GM15510 (cell line): ENCODE measurements around the gene DOK1.
A peak's percentile ranks its signal among the peaks of the same experiment; 100 is the strongest.

Source experiments
- POLR2A ChIP-seq: IDR thresholded peaks from 3 replicates; pipeline ENCODE4 v1.6.1; 2011; ENCODE audit warnings: borderline replicate concordance; ENCODE audit not compliant: insufficient read length; ENCODE audit errors: extremely low read depth

Gene DOK1

DNA sequence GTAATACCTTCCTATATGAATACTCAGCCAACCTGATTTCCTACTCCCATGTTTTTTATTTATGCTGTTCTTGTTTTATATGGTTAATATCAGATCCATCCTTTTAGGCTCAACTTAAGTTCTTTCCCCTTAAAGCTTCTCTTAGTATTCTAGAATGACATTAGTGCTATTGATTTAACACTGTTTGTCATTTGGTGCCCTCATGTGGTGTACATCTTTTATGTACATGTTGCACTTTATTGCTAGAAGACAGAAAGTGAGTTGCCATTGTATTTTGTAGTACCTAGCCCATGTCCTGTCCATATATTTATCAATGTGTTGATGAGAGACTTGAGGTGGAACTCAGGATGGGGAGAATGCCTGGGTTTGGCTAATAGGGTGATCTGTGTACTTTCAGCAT is 22.3 kb upstream of the DOK1 start:
- no peak for TF ChIP-seq POLR2A

DNA sequence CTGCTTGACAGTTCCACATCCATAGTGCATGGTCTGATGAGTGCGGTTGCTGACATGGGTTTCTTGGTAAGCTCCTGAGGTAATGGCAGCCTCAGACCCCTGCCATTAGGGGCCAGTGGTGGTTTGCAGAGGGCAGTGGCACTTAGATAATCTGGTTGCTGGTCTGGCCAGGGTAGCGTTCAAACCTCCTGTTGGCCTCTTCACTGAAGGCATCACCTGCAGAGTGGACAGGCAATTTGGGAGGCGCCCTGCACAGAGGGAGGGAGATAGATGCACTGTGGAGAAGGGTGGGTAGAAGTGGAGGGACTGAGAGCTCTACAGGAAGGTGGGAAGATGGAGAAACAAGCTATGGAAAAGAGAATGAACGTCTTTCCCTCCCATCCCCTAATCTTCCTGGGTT is 21.1 kb upstream of the DOK1 start:
- no peak for TF ChIP-seq POLR2A

DNA sequence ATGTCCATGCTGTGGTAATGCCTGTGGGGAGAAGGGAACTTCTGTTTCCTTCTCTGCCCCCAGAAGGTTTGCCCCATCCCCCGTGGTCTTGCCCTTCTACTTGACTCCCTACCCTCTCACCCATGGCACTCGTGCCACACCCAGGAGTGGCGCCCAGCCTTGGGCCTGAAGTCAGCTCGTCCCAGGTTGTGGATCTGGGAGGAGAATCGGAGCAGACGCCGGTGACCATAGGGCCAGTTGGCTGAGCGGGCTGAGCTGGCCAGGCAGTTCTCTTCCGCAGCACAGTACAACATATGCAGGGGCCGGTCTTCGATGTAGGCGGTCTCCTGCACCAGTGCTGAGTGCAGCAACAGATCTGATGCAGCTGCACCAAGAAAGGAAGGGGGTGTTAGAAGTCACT is 20.1 kb upstream of the DOK1 start:
- TF ChIP-seq POLR2A: no peak

DNA sequence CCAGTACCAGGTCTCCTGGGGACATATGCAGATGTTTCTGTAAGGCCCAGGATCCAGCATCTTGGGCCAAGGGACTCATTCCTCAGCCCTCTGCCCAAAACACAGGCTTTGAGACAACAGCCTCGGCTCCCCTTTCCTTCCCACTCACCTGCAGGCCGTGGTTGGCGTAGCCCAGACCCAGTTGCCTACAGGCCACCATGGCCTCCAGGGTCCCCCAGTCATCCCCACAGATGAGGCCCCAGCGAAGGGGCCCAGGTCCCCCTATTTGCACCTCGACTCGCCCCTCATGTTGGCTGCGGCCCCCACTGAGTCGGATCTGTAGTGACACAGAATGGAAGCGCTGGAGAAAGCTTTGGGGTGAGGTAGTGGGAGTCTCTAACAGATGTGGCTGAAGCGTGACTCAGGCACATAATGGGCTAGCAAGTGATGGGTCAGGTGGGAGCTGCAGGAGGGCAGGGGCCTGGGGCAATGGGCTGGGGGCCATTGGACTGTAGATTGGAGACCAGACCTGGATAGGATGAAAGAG is 19.0 kb upstream of the DOK1 start:
- TF ChIP-seq POLR2A: no peak

DNA sequence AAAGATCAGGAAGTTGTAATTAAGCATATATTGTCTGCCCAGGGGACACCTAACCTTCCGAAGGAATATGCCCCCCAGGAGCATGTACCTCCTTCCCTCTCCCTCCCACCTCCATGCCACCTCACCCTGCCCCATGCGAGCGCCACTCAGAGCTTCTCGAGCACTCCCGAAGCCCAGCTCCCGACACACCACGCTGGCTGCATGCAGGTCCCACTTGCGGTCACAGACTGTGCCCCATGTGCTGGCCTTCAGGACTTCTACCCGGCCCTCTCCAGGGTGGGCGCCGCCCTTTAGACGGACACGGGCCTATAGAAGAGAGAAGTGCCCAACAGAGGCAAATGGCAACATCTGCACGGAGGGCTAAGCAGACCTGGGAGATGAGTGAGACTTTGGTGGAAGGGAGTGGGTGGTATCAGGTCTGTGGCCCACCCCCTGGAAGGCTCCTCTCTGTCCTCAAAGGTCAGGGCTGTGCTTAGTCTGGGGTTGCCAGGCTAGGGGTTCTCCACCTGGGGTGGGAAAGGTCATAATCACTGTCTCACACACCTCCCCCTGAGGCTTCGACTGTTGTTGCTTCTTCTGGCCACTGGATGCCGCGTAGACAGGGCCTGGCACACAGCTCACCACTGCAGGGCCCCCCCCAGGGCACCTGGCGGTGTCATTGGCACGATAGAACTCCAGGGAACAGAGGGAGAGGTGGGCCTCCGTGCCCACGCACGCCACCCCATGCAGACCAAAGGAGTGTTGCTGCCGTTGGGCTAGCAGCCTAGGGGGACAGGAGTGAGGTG is 18.2 kb upstream of the DOK1 start:
- no peak for TF ChIP-seq POLR2A

DNA sequence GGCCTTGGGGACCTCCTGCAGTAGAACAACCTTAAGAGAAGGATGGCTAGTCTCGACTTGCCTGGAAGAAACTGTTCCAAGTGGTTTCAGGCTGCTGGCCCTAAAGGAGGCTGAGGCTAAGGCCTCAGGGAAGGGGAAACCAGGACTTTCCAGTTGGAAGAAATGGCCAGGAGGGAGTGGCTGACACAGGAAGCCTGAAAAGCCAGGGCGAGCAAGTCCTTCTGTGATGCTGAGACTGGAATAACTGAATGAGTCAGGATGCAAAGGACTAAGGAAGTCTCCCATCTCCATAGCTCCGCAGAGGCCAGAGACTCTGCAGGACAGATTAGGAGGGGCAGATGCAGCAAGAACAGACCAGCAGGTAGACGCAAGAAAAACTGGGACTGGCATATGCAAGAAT is 17.4 kb upstream of the DOK1 start:
- TF ChIP-seq POLR2A: no peak

DNA sequence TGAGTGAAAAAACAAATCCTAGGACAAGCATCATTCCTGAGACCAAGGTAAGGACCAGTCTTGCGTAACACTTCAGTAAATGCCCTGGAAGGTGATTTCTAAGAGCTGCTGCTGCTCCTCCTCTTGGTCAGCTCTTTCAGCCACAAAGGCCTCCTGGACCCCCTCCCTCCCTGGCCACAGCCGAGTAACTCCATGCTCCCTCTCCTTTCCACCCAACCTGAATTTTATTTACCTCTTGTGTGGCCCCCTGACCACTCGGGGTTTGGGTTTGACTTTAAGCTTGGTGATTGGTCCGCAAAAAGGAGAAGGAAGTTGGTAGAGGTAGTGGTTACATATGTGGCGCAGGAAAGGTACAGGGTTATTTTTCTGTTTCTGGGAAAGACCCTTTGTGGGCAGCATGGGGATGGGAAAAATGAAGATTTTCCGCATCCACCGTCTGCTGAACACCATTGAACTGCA is 15.6 kb upstream of the DOK1 start:
- no peak for TF ChIP-seq POLR2A

DNA sequence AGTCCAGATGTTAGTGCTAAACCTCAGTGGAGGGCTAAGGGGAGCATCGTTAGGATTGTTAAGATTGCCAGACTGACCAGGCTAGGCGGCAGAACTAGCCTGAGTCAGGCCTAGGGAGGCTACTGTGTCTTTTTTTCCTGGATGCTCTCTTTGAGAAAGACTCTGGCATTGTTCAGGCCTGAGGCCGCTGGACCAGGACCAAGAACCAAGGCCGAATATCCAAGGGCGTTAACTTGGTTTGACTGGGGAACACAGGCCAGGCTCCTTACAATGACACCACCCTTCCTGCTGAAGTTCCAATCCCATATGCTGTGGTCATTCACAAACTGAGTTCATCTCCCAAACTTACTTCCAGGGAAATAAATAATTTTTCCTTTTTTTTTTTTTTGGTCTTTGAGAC is 14.2 kb upstream of the DOK1 start:
- TF ChIP-seq POLR2A: no peak

DNA sequence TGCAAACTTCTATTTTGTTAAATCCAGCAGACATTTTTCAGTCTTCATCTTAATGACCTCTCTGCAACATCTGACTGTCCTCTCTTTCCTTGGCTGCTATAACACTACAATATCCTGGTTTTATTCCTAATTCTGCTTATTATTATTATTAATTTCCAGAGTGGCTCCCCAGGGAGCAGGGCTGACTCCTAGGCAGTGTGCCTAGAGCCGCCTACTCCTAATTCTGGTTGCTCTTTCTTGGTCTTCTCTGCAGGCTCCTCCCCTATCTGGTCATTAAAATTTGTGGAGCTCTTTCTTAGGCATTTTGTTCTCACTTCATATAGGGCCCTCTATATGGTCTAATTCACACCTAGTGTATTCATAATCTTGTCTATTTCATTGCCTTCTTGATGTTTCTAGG is 11.5 kb upstream of the DOK1 start:
- no peak for TF ChIP-seq POLR2A

DNA sequence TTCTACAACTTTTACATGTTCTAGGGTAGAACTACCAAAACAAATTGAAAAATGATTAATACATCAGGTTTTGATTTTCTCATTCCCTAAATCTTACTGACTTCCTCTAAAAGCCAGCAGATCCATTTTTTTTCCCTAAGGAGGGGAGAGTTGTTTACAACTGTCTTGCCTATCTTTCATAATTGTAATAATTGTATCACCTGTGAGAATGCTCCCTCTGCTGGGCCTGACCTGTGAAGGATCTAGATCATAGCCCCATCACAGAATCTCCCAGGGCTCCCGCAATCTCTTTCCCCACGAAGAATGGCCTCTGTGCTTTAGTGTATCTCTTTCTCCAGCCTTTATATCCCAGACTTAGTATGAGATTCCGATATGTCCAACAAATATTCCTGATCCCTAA is 9.9 kb upstream of the DOK1 start:
- TF ChIP-seq POLR2A: no peak

DNA sequence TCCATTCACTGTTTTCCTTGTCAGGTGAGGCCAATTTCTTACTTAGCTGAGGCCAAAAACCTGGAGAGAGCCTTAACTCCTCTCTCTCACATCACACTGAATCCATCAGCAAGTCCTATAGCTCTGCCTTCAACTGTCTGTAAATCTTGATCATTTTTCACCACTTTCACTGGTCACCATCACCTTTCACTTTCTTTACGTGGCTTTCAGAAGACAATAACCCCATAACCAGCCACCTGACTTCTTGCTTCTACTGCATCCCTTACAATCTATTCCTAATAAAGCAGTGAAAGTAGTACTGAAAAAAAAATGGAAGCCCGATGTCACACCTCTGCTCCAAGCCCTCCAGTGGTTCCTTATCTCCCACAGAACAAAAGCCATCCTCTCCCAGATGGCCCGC is 8.5 kb upstream of the DOK1 start:
- no peak for TF ChIP-seq POLR2A

DNA sequence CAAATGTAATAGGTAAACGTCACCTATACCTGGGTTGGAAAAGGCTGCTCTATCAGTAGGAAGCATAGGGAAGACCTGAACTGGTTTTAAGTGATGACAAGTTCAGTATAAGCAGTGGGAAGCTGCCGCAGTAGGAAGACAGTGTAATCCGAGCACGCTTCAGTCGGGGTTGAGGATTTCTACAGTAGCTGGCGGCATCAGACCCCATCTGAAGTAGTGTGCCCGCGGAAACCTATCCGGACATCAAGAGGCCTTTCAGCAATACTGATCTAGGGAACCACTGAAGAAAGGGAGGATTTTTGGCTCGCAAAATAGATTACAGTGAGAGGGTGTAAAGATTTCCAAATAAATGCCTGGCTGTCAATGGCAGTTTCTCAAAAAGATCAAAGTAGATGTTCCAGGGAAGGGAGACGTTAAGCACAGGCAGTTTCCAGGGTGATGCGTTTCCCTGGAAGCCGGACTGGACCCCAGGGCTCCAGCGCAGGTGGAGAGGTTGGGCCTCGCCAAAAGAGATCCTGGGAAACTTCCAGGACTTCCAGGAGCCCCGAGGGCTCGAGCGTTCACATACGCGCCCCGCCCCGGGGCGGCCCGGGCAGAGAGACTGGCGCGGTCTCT is 6.1 kb upstream of the DOK1 start:
- no peak for TF ChIP-seq POLR2A

DNA sequence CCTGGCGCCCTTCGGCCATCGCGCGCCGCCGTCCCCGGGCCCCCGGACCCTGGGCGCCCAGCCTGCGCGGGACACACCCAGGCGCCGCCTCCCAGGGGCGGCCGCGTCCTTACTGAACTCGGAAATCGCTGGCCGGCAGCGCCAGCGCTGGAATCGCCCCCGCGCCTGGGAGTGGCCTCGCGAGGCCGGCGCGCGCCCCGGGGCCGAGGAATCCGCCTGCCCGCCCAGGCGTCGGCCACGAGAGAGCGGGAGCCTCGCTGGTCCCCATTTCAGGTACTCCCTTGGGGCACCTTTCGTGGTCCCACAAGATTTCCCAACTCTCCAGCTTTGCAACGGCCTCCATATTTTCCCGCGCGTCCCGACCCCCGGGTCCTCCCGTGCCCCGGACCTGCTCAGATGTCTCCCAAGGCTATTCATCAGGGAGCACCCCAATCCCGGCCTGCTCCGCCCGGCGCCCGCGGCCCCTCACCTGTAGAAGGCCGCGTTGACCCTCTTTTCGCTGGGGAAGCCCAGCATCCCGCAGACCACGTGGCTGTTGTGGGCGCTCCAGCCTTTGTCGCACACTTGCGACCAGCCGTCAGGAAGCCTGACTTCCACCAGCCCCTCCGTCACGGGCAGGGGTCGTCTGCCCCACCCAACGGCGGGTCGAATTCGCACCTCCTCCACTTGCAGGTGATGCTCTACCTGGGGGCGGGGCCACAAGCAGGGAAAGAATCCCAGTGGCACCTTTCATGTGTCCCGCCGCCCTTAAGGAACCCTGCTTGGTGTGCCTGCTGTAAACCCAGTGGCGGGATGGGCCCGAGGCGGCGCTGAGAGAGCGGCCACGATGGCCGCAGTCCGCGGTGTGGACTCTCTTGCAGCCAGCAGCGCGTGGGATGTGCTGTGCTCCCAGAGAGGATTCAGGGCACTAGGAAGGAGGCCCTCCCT is 5.4 kb upstream of the DOK1 start:
- peak; percentile 68 for TF ChIP-seq POLR2A

DNA sequence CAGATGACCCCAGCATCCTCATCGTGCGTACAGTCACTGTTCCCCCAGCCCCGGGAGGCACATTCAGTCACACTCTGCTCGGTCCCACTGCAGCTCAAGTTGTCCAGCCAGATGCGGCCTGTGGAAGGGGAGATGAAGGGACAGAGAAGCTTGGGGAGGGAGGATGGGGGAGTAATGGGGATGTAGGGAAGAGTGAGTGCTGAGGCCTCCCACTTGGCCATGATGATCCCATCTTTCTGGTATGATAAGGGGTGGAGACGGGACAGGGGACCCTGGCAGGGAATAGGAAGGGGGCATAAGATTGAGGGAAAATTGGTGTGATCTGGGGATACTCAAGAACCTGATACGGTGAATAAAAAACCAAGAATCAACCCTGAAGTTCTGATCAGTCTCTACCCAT is 4.3 kb upstream of the DOK1 start:
- TF ChIP-seq POLR2A: no peak

DNA sequence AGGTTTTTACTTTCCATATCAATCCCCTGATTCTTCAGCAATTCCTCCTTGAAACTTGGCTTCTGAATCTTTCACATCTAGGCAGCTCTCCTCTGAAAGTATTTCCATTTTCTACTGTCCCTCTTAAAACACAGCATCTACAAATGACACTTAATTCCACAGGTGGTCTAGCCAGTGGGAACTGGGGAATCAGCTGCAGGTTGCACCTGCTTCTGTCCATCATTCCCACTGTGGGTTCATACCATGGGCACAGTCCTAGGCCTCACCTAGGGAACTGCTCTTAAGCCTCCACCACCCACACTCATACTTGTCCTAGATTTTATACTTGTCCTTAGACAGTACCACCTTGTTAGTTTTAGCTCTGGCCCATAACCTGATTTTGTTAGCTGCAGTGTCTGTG is 3.0 kb upstream of the DOK1 start:
- TF ChIP-seq POLR2A: no peak
